HepG2 (cell line): Measurements from ENCODE around the gene TMEM267. TPM values are rescaled to one million over a fixed set of nuclear protein-coding genes. Genes with fewer than 3 reads are reported as not detected.

Experiments used
- ATF5 ChIP-seq: sonication (generic); formaldehyde crosslinking; IDR thresholded peaks from 2 replicates; pipeline ENCODE4 v1.4.0; 2020; ENCODE audit warnings: mild to moderate bottlenecking, low read depth, missing genetic modification reagents
- FOSL1 ChIP-seq: sonication (generic); formaldehyde crosslinking; IDR thresholded peaks from 2 replicates; pipeline ENCODE4 v1.9.0; 2021; ENCODE audit warnings: missing genetic modification reagents, borderline replicate concordance
- HCFC1 ChIP-seq: fragments of 150-350 bp; IDR thresholded peaks from 2 replicates; pipeline ENCODE4 v1.6.1; 2014; ENCODE audit warnings: low read depth, low read length
- HMG20A ChIP-seq: IDR thresholded peaks from 2 replicates; pipeline ENCODE4 v1.6.1; 2016; ENCODE audit warnings: borderline replicate concordance
- IRF2 ChIP-seq: IDR thresholded peaks from 2 replicates; pipeline ENCODE4 v1.6.1; 2018; ENCODE audit warnings: missing genetic modification reagents, missing compliant biosample characterization
- JDP2 ChIP-seq: sonication (generic); formaldehyde crosslinking; IDR thresholded peaks from 2 replicates; pipeline ENCODE4 v1.8.1; 2022; ENCODE audit warnings: missing genetic modification reagents, borderline replicate concordance
- JUND ChIP-seq: sonication (generic); formaldehyde crosslinking; IDR thresholded peaks from 2 replicates; pipeline ENCODE4 v1.8.0; 2022; ENCODE audit warnings: mild to moderate bottlenecking, missing genetic modification reagents
- KDM1A ChIP-seq: IDR thresholded peaks from 2 replicates; pipeline ENCODE4 v1.6.1; 2016; ENCODE audit warnings: missing compliant biosample characterization
- ONECUT2 ChIP-seq: sonication (generic); formaldehyde crosslinking; IDR thresholded peaks from 2 replicates; pipeline ENCODE4 v1.4.0; 2020; ENCODE audit warnings: missing genetic modification reagents
- PLSCR1 ChIP-seq: sonication (generic); formaldehyde crosslinking; IDR thresholded peaks from 2 replicates; pipeline ENCODE4 v1.5.0; 2020; ENCODE audit warnings: missing genetic modification reagents, mild to moderate bottlenecking, borderline replicate concordance
- SP4 ChIP-seq: sonication (generic); formaldehyde crosslinking; IDR thresholded peaks from 2 replicates; pipeline ENCODE4 v1.8.1; 2023; ENCODE audit warnings: mild to moderate bottlenecking, missing genetic modification reagents
- TBX2 ChIP-seq: sonication (generic); formaldehyde crosslinking; IDR thresholded peaks from 2 replicates; pipeline ENCODE4 v1.5.0; 2020; ENCODE audit warnings: missing genetic modification reagents, mild to moderate bottlenecking, borderline replicate concordance
- THAP7 ChIP-seq: sonication (generic); formaldehyde crosslinking; IDR thresholded peaks from 2 replicates; pipeline ENCODE4 v1.8.1; 2023; ENCODE audit warnings: mild to moderate bottlenecking, missing genetic modification reagents
- TSC22D2 ChIP-seq: sonication (generic); formaldehyde crosslinking; IDR thresholded peaks from 2 replicates; pipeline ENCODE4 v1.5.1; 2020; ENCODE audit warnings: missing genetic modification reagents, mild to moderate bottlenecking, borderline replicate concordance
- YEATS2 ChIP-seq: sonication (generic); formaldehyde crosslinking; IDR thresholded peaks from 2 replicates; pipeline ENCODE4 v1.4.0; 2020; ENCODE audit warnings: missing genetic modification reagents, borderline replicate concordance
- ZBTB1 ChIP-seq: sonication (generic); formaldehyde crosslinking; IDR thresholded peaks from 2 replicates; pipeline ENCODE4 v1.4.0; 2020; ENCODE audit warnings: missing genetic modification reagents, borderline replicate concordance
- ZBTB7B ChIP-seq: sonication (generic); formaldehyde crosslinking; IDR thresholded peaks from 2 replicates; pipeline ENCODE4 v1.4.0; 2020; ENCODE audit warnings: missing genetic modification reagents
- ZNF225 ChIP-seq: sonication (generic); formaldehyde crosslinking; IDR thresholded peaks from 2 replicates; pipeline ENCODE4 v1.4.0; 2020; ENCODE audit warnings: mild to moderate bottlenecking, missing genetic modification reagents
- ZNF281 ChIP-seq: sonication (generic); formaldehyde crosslinking; IDR thresholded peaks from 2 replicates; pipeline ENCODE4 v1.4.0; 2020; ENCODE audit warnings: missing genetic modification reagents, borderline replicate concordance
- ZNF331 ChIP-seq: sonication (generic); formaldehyde crosslinking; IDR thresholded peaks from 2 replicates; pipeline ENCODE4 v1.4.0; 2020; ENCODE audit warnings: missing genetic modification reagents
- ZNF362 ChIP-seq: sonication (generic); formaldehyde crosslinking; IDR thresholded peaks from 2 replicates; pipeline ENCODE4 v1.4.0; 2020; ENCODE audit warnings: missing genetic modification reagents, mild to moderate bottlenecking, borderline replicate concordance
- ZNF720 ChIP-seq: sonication (generic); formaldehyde crosslinking; IDR thresholded peaks from 2 replicates; pipeline ENCODE4 v1.4.0; 2020; ENCODE audit warnings: missing genetic modification reagents
- ZNF816 ChIP-seq: sonication (generic); formaldehyde crosslinking; IDR thresholded peaks from 2 replicates; pipeline ENCODE4 v1.8.0; 2022; ENCODE audit warnings: missing genetic modification reagents, mild to moderate bottlenecking, borderline replicate concordance
- ZNF891 ChIP-seq: sonication (generic); formaldehyde crosslinking; IDR thresholded peaks from 2 replicates; pipeline ENCODE4 v1.5.0; 2020; ENCODE audit warnings: mild to moderate bottlenecking, missing genetic modification reagents
- polyA plus RNA-seq, 8 experiments: library from polyadenylated mRNA; depleted of rRNA in 3 of 8; stranded (reverse) in 7 of 8; unstranded in 1 of 8; fragments of >200 nt; fragmentation: Illumina TruSeq in 4 of 8; extraction: Trizol in 4 of 8; gene quantifications; 2 replicates each; pipeline versions ENCODE4 v1.2.1 to v1.2.3, GENCODE V29; 2011 to 2016; ENCODE audit warnings: low read depth in 4 of 8, missing spikeins in 1 of 8, mixed read lengths in 1 of 8; ENCODE audit not compliant: insufficient read depth in 1 of 8
- total RNA-seq, 5 experiments: library from RNA; depleted of rRNA; stranded (reverse); fragments of >200 nt; fragmentation: Illumina TruSeq; extraction: Trizol; gene quantifications; 2 replicates each; pipeline ENCODE4 v1.2.3, GENCODE V29; 2016; ENCODE audit warnings: low read depth in 1 of 5

The TMEM267 gene
- total and polyA plus RNA-seq, 2 of the 13 experiments (the other 11 are each of a cell fraction or from before 2014, with no cell fraction given): 8.9 to 12.6 TPM

GRCh38 chr5:43432486-43433375 is 50.9 kb downstream of the TMEM267 start (continued):
- TF ChIP-seq TBX2 (peak; percentile 91), ZNF362 (CRISPR knock-in tag) (peak; percentile 39; the same call in 1 of the 2 replicates), KDM1A (CRISPR knock-in tag) (peak; percentile 53; the same call in 1 of the 2 replicates), ONECUT2 (CRISPR knock-in tag) (peak; percentile 41; the same call in 1 of the 2 replicates), YEATS2 (CRISPR knock-in tag) (peak; percentile 63; the same call in 1 of the 2 replicates), FOSL1 (CRISPR knock-in tag) (no peak), SP4 (CRISPR knock-in tag) (no peak), JUND (peak; percentile 47; the same call in 1 of the 2 replicates), ZNF225 (CRISPR knock-in tag) (no peak), PLSCR1 (no peak), ZNF331 (CRISPR knock-in tag) (peak; percentile 97), THAP7 (CRISPR knock-in tag) (no peak), JDP2 (CRISPR knock-in tag) (no peak), ZNF891 (no peak), ZNF281 (CRISPR knock-in tag) (peak; percentile 45; the same call in 1 of the 2 replicates), HMG20A (CRISPR knock-in tag) (peak; percentile 96), HCFC1 (no peak), ZNF720 (CRISPR knock-in tag) (no peak), ZBTB7B (CRISPR knock-in tag) (peak; percentile 90), ZNF816 (CRISPR knock-in tag) (no peak; the same call in 1 of the 2 replicates), IRF2 (CRISPR knock-in tag) (peak; percentile 92), ZBTB1 (CRISPR knock-in tag) (no peak), TSC22D2 (CRISPR knock-in tag) (no peak), ATF5 (CRISPR knock-in tag) (no peak)
